Suprapubic skin (tissue), 3 donors: ENCODE measurements around the gene EMILIN3.

ENCODE experiments used
- CTCF ChIP-seq, 2 donors: fragments of 200-600 bp in 1 of 2; fragments of 450-650 bp in 1 of 2; sonication (generic) in 1 of 2; IDR thresholded peaks; one replicate each; pipeline ENCODE4 v1.5.1; 2016 to 2019; ENCODE audit warnings: antibody characterized with exemption in 2 of 2, mild to moderate bottlenecking in 1 of 2, moderate library complexity in 1 of 2
- EP300 ChIP-seq: sonication (generic); formaldehyde crosslinking; IDR thresholded peaks from one replicate; pipeline ENCODE4 v1.6.1; 2017; ENCODE audit warnings: antibody characterized with exemption

DNA sequence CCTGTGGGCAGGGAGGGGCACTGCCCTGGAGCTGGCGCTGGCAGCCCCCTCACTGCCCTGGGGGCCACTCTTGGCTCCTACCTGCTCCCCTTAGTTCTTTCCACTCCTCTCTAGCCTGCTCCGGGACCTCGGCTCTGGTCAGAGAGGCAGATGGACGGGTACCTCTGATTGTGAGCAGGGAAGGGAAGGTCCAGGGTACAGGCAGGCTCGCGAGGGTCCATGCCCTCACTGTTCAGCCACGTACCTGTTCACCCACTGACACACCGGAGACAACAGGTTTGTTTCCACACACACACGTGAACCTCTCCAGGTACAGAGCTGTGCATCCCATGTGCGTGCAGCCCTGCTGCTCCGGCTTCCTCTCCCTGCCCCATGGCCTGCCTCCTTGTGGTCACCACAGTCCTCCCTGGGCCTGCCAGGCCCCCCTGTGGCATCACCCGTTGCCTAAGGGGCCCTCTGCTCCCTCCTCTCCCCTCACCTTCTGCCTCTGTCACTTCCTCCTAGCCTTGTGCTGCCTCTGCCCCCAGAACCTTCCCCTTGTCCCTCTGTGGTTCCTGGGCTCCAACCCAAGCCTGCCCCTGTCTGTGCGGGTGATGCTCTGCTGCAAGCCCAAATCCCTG, 2.3 kb downstream of the EMILIN3 start:
- TF ChIP-seq CTCF (IDR thresholded peaks at IDR 0.05) = no peak
- TF ChIP-seq EP300 = no peak
